ENCODE results near the gene NPLOC4.

Gene NPLOC4

GRCh38 chr17:81561494-81561885, 75.4 kb downstream of the NPLOC4 start:
- DNase-seq: no peak

- no peak for DNase-seq
Observed at GRCh38 chr17:81558941-81559806, 77.7 kb downstream of the NPLOC4 start.

- DNase-seq: no peak
Observed at GRCh38 chr17:81558115-81558468, 78.8 kb downstream of the NPLOC4 start.

- no peak for DNase-seq
Observed at GRCh38 chr17:81557276-81558114, 79.4 kb downstream of the NPLOC4 start.

- DNase-seq: no peak
Observed at GRCh38 chr17:81556863-81557262, 80.0 kb downstream of the NPLOC4 start.

- no peak for DNase-seq
Observed at GRCh38 chr17:81556175-81556691, 80.7 kb downstream of the NPLOC4 start.

- no peak for DNase-seq
Observed at GRCh38 chr17:81553616-81554181, 83.2 kb downstream of the NPLOC4 start.

GRCh38 chr17:81553018-81553615, 83.8 kb downstream of the NPLOC4 start:
- DNase-seq: peak; percentile 78

GRCh38 chr17:81552244-81553017, 84.5 kb downstream of the NPLOC4 start, which contains the start of gene FAAP100:
FAAP100 (minus strand) TSS chr17:81552353; CDS start chr17:81552330, 23 bp downstream.
- DNase-seq: peak; percentile 73

- DNase-seq: no peak
Observed at GRCh38 chr17:81551458-81552243, 85.3 kb downstream of the NPLOC4 start.

GRCh38 chr17:81550830-81551457, 86.0 kb downstream of the NPLOC4 start:
- no peak for DNase-seq

- no peak for DNase-seq
Observed at GRCh38 chr17:81550285-81550684, 86.6 kb downstream of the NPLOC4 start.

- DNase-seq: no peak
Observed at GRCh38 chr17:81549826-81550225, 87.1 kb downstream of the NPLOC4 start.

- DNase-seq: no peak
Observed at GRCh38 chr17:81549031-81549557, 87.8 kb downstream of the NPLOC4 start.

GRCh38 chr17:81547614-81547982, 89.3 kb downstream of the NPLOC4 start:
- DNase-seq: no peak

GRCh38 chr17:81546906-81547613, 89.9 kb downstream of the NPLOC4 start:
- DNase-seq: no peak

GRCh38 chr17:81545160-81545949, 91.6 kb downstream of the NPLOC4 start:
- DNase-seq: no peak

GRCh38 chr17:81544281-81544974, 92.5 kb downstream of the NPLOC4 start:
- DNase-seq: no peak

Data from activated gamma-delta T cell treated with Interleukin-2 at 50 U/mL for 16 hours (primary cell).